Hindlimb muscle (tissue), 1 donor: ENCODE data around the gene PPP1R15A. TPM values are rescaled to one million over a fixed set of nuclear protein-coding genes. Genes with fewer than 3 reads are reported as not detected.
"Not testable (repeated sequence)": the region's sequence is repeated elsewhere in the genome, so short reads cannot be mapped to it uniquely, and the experiment has no call there.

Source experiments
- DNase-seq: peaks from one replicate; pipeline ENCODE4 v3.0.0-alpha.2; 2013
- polyA plus RNA-seq: library from polyadenylated mRNA; unstranded; fragments of 120-200 nt; gene quantifications from one replicate; pipeline ENCODE4 v1.2.1, GENCODE V29; 2013; ENCODE audit not compliant: insufficient read length

Gene PPP1R15A
- polyA plus RNA-seq, 1 donor = 59.4 TPM

DNA sequence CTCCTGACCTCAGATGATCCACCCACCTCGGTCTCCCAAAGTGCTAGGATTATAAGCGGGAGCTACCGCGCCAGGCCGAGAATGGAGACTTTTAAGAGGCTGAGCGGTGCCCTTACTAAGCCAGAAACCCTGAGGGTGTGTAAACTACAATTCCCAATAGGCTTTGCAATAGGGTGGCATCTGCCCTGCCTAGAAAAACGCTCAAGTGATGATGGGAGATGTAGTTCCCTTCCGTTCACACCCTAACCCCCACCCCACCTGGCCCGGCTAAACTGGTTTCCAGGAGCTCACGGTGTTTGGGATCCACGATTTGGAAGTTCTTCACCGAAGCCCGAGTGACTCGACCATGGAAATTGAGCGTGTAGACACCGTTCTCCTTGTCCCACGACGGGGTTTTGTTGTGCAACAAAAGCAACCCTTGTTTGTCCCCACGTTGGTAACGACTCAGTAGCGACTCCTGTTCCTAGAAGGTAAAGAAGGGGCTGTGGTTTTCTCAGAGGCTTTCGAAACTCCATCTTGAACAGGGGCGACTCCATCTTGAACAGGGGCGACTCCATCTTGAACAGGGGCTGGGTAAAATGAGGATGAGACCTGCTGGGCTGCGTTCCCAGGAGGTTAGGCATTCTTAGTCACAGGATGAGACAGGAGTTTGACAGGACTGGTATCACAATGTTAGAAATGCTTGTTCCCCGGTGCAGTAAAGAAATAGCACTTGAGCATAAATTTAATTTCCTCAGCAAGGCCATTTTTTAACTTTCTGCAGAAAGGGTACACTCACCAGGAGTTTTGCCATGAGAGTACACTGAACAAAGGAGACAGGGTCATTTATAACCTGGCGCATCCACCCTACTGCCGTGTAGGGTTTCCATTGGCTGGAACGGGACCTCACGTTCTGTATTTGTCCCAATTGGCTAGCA lies 9.8 kb downstream of the PPP1R15A start:
- no peak for DNase-seq

GRCh38 chr19:48883726-48884125 lies 11.5 kb downstream of the PPP1R15A start:
- DNase-seq = no peak

- no peak for DNase-seq
These were observed 15.8 kb downstream of the PPP1R15A start for GRCh38 chr19:48887861-48888612.

DNA sequence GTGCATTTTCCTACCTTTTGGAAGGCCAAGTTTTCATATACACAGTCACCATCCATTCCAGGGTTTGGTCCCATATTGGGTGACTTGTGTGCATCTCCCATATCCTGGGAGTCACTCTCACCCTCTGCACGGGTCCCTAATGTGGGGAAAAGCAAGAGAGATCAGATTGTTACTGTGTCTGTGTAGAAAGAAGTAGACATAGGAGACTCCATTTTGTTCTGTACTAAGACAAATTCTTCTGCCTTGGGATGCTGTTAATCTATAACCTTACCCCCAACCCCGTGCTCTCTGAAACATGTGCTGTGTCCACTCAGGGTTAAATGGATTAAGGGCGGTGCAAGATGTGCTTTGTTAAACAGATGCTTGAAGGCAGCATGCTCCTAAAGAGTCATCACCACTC lies 17.3 kb downstream of the PPP1R15A start:
- not testable (repeated sequence) for DNase-seq

DNA sequence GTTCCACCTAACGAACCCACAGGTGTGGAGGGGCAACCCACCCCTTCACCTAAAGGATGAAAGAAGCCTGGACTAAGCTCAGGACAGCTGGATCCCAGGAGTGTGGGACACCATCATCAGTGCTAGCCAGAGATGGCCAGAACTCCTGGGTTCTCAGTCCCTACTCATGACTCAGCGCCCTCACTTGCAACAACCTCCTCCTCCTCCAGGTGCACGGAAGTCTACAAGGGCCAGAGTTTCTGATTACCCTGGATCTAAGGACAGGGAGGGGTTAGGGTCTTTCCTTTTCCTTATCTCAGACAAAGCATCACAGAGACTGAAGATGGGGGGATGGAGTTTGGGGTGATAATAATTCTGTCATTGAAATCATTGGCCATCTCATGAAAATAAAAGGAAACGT lies 18.3 kb downstream of the PPP1R15A start:
- DNase-seq = no peak

- no peak for DNase-seq
These were observed 23.0 kb downstream of the PPP1R15A start for GRCh38 chr19:48895226-48895625.

DNA sequence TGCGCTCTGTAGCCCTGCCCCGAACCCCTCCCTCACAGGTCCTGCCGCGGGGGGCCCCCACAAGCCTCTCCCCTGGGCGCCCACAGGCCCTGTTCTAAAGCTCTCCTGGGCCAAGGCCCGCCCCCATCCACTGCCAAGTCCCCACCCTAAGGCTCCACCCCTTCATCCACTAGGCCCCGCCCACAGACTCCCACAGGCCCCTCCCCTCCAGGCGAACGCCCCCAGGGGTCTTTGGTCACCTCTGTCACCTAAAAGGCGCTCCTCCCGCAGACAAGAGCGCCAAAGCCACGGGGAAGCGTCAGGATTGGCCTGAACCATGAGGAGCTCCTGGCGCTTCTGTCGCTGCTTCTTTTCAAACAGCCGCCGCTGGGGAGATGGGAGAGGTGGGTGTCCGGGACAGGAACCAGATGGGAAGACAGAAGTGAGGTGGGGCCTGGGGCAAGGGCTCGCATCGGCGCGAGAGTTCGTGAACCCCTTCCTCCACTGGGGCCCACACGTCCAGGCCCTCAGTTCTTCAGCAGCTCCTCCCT lies 24.0 kb downstream of the PPP1R15A start:
- DNase-seq = no peak

DNA sequence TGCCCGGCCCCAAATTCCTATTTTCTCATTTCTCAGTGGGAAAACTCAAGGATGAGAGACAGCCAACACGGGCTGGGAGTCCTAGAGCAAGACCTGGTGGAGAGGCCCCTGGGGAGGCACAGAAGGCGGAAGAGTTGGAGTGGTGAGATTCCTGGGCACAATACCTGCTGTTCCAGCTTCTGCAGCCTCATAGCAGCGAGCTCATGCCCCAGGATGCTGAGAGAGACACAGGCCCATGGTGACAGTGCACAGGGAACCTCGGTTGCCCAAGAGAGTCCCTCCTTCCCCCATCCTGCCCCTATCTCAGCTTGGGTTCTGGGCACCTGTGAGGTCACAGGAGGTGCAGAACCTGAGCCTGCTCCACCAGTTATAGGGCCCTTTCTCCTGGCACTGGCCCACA lies 25.0 kb downstream of the PPP1R15A start:
- no peak for DNase-seq

- DNase-seq = not testable (repeated sequence)
These were observed 27.1 kb downstream of the PPP1R15A start for GRCh38 chr19:48899386-48899749.

- peak; percentile 100 for DNase-seq
These were observed 27.7 kb downstream of the PPP1R15A start, which contains the start of gene NUCB1 for GRCh38 chr19:48899781-48900476. Gene NUCB1, plus strand, starts transcription at chr19:48900312. Its CDS starts 485 bp downstream, at chr19:48900797.

DNA sequence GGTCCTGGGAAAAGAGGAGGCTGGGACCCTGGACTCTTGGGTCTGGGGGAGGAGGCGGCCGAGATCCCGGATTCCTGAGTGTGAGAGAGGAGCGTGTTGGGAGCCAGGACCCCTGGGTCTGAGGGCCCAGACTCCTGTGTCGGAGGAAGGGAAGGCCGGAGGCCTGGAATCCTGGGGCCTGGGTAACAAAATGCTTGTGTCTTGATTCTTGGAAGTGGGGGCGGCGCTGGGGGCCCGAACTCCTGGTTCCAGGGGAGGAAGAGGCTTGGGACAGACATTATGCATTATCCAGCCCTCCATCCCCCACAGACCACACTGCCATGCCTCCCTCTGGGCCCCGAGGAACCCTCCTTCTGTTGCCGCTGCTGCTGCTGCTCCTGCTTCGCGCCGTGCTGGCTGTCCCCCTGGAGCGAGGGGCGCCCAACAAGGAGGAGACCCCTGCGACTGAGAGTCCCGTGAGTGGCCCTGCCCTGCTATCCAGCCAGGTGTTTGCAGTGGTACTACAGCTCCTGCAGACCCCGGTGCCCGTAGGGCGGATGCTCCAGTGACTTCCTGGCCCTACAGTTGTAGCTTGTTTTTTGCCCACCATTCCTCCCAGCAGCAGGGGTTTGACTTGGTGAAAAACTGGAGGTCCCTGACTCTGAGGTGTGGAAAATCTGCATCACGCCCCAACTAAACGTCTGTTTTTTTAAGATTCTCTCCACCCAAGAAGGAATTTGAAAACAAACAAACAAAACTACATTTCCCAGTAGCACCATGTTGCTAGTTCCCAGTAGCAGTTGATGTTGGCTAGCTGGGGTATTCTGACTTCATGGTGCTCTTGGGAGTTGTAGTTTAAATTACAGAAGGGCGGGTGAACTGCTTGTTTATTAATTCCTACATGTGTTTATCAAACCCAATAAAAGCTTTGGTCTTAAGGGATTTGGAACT lies 28.5 kb downstream of the PPP1R15A start:
- DNase-seq = no peak

DNA sequence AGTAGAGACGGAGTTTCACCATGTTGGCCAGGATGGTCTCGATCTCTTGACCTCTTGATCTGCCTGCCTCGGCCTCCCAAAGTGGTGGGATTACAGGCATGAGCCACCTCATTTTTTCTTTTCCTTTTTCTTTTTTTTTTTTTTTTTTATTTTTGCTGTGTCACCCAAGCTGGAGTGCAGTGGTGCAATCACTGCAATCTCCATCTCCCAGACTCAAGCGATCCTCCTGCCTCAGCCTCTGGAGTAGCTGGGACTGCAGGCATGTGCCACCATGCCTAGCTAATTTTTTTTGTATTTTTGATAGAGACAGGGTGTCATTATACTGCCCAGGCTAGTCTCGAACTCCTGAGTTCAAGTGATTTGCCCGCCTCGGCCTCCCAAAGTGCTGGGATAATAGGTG lies 30.1 kb downstream of the PPP1R15A start:
- DNase-seq = not testable (repeated sequence)

DNA sequence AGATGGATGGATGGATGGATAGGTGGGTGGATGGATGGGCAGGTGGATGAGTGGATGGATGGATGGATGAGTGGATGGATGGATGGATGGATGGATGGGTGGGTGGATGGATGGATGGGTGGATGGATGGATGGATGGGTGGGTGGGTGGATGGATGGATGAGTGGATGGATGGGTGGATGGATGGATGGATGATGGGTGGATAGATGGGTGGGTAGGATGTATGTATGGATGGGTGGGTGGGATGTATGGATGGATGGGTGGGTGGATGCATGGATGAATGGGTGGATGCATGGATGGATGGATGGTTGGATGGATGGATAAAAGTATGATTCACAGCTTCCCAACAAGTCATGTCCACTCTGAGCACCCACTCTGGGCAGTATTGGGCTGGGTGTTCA lies 31.6 kb downstream of the PPP1R15A start:
- DNase-seq = not testable (repeated sequence)

- DNase-seq = no peak
These were observed 33.4 kb downstream of the PPP1R15A start for GRCh38 chr19:48905664-48906063.

DNA sequence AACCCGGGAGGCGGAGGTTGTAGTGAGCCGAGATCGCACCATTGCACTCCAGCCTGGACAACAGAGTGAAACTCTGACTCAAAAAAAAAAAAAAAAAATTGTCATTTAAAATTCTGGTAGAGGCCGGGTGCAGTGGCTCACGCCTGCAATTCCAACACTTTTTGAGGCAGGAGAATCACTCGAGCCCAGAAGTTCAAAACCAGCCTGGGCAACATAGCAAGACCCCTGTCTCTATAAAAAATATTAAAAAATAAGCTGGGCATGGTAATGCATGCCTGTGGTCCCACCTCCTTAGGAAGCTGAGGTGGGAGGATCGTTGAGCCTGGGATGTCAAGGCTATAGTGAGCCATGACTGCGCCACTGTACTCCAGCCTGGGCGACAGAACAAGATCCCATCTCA lies 34.1 kb downstream of the PPP1R15A start:
- no peak for DNase-seq

- no peak for DNase-seq
These were observed 35.5 kb downstream of the PPP1R15A start for GRCh38 chr19:48907671-48908070.

- DNase-seq = not testable (repeated sequence)
These were observed 37.3 kb downstream of the PPP1R15A start for GRCh38 chr19:48909424-48910077.

DNA sequence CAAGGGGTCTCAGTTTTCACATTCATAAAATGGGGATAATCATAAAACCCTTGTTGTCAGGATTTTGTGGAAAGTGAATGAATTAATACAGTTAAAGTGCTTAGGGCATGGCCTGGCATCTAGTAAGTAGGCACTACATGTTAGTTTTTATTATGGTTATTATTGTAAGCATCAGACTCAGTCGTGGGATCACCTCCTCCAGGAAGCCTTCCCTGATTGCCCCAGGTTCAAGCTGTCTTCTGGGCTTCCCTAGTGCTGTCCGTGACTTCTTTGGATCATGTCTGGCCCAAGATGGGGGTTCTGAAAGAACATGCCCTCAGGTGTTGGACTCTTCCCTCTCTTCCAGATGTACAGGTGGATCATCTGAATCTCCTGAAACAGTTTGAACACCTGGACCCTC lies 38.6 kb downstream of the PPP1R15A start:
- DNase-seq = no peak

DNA sequence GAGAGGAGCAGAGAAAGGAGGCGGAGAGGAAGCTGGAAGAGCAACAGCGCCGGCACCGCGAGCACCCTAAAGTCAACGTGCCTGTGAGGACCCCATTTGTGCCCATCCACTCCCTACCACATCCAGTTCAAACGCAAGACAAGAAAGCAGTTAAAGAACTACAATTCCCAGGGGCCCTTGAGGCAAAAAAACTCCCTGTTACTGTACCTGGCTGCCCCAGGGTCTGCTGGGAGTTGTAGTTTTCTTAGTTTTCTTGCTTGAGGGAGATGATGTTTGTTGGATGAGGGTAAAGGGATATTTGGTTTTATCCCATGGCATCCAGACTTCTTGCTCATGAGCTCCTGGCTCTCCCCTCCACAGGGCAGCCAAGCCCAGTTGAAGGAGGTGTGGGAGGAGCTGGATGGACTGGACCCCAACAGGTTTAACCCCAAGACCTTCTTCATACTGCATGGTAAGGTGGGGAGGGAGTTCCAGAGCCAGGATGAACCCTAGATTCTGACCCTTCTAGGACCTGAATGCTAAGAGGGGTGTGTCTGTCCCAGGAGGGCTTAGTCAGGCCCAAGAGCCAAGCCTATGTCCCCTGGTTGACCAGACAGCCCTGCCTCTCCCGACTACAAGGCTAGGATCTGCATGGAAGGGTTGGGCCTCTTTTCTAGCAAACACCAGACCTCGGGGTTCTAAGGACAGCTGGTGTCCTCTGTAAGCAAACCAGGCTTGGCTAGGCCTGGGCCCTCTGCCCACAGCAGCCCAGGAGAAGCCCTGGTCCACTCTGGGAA lies 41.1 kb downstream of the PPP1R15A start:
- DNase-seq = no peak

DNA sequence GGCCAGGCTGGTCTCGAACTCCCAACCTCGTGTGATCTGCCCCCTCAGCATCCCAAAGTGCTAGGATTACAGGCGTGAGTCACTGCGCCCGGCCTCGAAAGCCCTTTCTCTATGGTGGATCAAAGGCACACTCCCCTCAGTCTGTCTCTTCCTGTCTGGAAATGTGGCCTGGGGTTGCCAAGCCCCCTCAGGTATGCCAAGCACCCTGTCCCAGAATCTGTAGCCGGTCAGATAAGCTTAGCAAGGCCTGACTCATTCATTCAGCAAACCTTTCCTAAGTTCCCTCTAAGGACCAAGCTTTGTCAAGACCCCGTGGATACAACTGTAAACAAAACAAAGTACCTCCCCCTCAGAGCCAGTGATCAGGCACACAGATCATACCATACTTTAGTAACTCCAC lies 42.0 kb downstream of the PPP1R15A start:
- DNase-seq = no peak
